WTC11 (cell line): Measurements from ENCODE around the gene SIGLEC14.

Source experiments
- ESRRA ChIP-seq: sonication (generic); formaldehyde crosslinking; IDR thresholded peaks from 2 replicates; pipeline ENCODE4 v1.8.1; 2022; ENCODE audit warnings: mild to moderate bottlenecking, missing genetic modification reagents, borderline replicate concordance
- NFE2L1 ChIP-seq: sonication (generic); formaldehyde crosslinking; IDR thresholded peaks from 2 replicates; pipeline ENCODE4 v1.8.1; 2023; ENCODE audit warnings: missing genetic modification reagents
- NR2C2 ChIP-seq: sonication (generic); formaldehyde crosslinking; IDR thresholded peaks from 2 replicates; pipeline ENCODE4 v1.8.0; 2022; ENCODE audit warnings: mild to moderate bottlenecking, missing genetic modification reagents
- TP53 ChIP-seq: sonication (generic); formaldehyde crosslinking; IDR thresholded peaks from 2 replicates; pipeline ENCODE4 v1.8.1; 2023; ENCODE audit warnings: mild to moderate bottlenecking, missing genetic modification reagents
- ZNF232 ChIP-seq: sonication (generic); formaldehyde crosslinking; IDR thresholded peaks from 2 replicates; pipeline ENCODE4 v1.8.0; 2022; ENCODE audit warnings: mild to moderate bottlenecking, missing genetic modification reagents
- TF ChIP-seq, protein P1 (sequence below): sonication (generic); formaldehyde crosslinking; conservative IDR thresholded peaks from 2 replicates; pipeline ENCODE4 v1.8.1; 2022; ENCODE audit warnings: mild to moderate bottlenecking, missing genetic modification reagents
- TF ChIP-seq, protein P2 (sequence below): fragments of 250-450 bp; sonication (Bioruptor Pico); IDR thresholded peaks from 2 replicates; pipeline ENCODE4 v2.1.2; 2022; ENCODE audit warnings: mild to moderate bottlenecking, moderate library complexity
- TF ChIP-seq, protein P3 (sequence below): fragments of 200-600 bp; IDR thresholded peaks from 2 replicates; pipeline ENCODE4 v1.8.0; 2022; ENCODE audit warnings: antibody characterized with exemption

DNA sequence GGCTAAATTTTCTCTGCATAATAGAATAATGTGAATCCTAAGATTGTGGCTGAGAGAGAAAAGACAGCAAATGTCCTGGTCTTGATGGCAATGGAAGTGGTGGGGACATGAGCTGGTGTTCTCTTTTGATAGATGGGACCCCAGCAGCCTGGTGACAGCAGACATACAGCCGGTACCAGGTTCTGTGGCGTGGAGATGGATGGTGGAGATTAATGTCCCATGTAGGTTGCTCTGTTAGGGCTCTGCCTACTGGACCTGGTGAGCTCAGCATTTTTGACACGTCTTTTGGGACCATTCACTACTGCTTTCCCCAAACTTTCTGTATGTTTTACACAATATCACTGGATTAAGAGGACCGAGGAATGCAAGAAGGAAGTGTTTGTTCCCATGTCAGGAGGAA lies 8.2 kb upstream of the SIGLEC14 start:
- TF ChIP-seq, protein P1, sequence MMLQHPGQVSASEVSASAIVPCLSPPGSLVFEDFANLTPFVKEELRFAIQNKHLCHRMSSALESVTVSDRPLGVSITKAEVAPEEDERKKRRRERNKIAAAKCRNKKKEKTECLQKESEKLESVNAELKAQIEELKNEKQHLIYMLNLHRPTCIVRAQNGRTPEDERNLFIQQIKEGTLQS, result no peak
- TF ChIP-seq TP53 (CRISPR knock-in tag) (no peak), ZNF232 (CRISPR knock-in tag) (no peak), ESRRA (no peak), NFE2L1 (no peak), NR2C2 (no peak)
- TF ChIP-seq, protein P2, sequence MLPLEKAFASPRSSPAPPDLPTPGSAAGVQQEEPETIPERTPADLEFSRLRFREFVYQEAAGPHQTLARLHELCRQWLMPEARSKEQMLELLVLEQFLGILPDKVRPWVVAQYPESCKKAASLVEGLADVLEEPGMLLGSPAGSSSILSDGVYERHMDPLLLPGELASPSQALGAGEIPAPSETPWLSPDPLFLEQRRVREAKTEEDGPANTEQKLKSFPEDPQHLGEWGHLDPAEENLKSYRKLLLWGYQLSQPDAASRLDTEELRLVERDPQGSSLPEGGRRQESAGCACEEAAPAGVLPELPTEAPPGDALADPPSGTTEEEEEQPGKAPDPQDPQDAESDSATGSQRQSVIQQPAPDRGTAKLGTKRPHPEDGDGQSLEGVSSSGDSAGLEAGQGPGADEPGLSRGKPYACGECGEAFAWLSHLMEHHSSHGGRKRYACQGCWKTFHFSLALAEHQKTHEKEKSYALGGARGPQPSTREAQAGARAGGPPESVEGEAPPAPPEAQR (CRISPR knock-in tag), result no peak
- TF ChIP-seq, protein P3, sequence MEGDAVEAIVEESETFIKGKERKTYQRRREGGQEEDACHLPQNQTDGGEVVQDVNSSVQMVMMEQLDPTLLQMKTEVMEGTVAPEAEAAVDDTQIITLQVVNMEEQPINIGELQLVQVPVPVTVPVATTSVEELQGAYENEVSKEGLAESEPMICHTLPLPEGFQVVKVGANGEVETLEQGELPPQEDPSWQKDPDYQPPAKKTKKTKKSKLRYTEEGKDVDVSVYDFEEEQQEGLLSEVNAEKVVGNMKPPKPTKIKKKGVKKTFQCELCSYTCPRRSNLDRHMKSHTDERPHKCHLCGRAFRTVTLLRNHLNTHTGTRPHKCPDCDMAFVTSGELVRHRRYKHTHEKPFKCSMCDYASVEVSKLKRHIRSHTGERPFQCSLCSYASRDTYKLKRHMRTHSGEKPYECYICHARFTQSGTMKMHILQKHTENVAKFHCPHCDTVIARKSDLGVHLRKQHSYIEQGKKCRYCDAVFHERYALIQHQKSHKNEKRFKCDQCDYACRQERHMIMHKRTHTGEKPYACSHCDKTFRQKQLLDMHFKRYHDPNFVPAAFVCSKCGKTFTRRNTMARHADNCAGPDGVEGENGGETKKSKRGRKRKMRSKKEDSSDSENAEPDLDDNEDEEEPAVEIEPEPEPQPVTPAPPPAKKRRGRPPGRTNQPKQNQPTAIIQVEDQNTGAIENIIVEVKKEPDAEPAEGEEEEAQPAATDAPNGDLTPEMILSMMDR, result no peak
